Measurements from ENCODE around the gene FLVCR2.

GRCh38 chr14:75626863-75627262 is 48.4 kb downstream of the FLVCR2 start:
- TF ChIP-seq POLR2A (IDR thresholded peaks at IDR 0.05) (no peak), CTCF (IDR thresholded peaks at IDR 0.05) (no peak)

Data from body of pancreas (tissue), 4 donors.